ENCODE measurements around the gene CHKA.

Gene CHKA

DNA sequence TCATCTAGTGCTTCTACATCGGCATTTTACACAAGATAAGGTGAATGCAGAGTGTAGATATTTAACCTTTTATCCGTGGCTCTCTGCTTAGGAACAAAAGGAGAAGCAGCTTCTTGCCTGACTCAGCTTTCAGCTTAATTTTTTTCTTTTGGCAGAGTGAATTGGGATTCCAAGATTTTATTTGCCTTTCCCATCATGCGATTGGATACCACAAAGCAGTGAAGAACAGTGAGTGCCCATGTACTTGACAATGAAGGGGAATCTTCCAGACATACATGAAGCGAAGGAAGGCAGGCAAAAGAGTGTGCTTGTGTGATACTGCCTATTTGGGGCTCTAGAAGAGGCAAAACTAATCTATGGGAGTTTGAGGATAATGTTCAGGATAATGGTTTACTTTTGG, 17.0 kb upstream of the CHKA start:
- no peak for TF ChIP-seq EZH2 (optimal IDR thresholded peaks at IDR 0.05; ENCODE audit: low read depth, low read length)
- no peak for TF ChIP-seq EZH2phosphoT487 (IDR thresholded peaks at IDR 0.05; ENCODE audit: low read length)
- TF ChIP-seq, protein P1, sequence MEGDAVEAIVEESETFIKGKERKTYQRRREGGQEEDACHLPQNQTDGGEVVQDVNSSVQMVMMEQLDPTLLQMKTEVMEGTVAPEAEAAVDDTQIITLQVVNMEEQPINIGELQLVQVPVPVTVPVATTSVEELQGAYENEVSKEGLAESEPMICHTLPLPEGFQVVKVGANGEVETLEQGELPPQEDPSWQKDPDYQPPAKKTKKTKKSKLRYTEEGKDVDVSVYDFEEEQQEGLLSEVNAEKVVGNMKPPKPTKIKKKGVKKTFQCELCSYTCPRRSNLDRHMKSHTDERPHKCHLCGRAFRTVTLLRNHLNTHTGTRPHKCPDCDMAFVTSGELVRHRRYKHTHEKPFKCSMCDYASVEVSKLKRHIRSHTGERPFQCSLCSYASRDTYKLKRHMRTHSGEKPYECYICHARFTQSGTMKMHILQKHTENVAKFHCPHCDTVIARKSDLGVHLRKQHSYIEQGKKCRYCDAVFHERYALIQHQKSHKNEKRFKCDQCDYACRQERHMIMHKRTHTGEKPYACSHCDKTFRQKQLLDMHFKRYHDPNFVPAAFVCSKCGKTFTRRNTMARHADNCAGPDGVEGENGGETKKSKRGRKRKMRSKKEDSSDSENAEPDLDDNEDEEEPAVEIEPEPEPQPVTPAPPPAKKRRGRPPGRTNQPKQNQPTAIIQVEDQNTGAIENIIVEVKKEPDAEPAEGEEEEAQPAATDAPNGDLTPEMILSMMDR (IDR thresholded peaks at IDR 0.05; ENCODE audit: low read length): no peak
- Histone ChIP-seq H2AFZ (ENCODE audit: low read length) (no peak overlapping the region), H3F3A (ENCODE audit: insufficient read depth, low read length) (0 out of 2 replicates have a peak, but pooled peaks cover 3% of the 10 kb centered on the region), H3K27ac (ENCODE audit: low read length) (no peak overlapping the region), H3K4me3 (ENCODE audit: low read length) (no peak overlapping the region), H3K4me2 (ENCODE audit: low read depth, low read length) (no peak overlapping the region), H3K9me2 (replicated peaks; ENCODE audit: insufficient read depth, low read length) (no peaks in the 10 kb centered on the region), H3K9ac (ENCODE audit: low read length) (no peak overlapping the region), H3K79me2 (ENCODE audit: low read length) (no peaks in the 10 kb centered on the region), H4K20me1 (ENCODE audit: insufficient read depth, low read length) (no peaks in the 10 kb centered on the region), H3K9me3 (replicated peaks; ENCODE audit: insufficient read depth, low read length) (no peaks in the 10 kb centered on the region), H3K4me1 (ENCODE audit: low read length) (peaks cover 19% of the 10 kb centered on the region), H3K36me3 (replicated peaks; ENCODE audit: insufficient read depth, low read length) (no peaks in the 10 kb centered on the region), H3K27me3 (replicated peaks; ENCODE audit: insufficient read depth, low read length) (no peaks in the 10 kb centered on the region)
- DNase-seq: no peak

DNA sequence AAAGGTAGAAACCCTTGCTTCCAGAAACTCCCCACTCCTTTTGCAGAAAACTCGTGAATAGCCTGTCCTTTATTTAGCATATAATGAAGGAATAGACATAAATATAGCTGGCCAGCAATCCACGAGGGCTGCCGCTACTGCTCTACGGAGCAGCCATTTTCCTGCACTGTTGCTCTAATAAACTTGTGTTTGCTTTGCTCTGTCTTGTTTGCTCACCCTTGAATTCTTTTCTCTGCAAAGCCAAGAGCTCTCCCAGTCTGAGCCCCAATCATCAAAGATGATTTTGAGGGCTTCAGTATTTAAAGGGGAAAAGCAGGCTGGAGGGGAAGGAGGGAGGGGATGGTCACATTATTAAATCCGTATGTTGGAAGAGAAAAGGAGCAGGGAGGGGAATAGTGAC, 16.6 kb upstream of the CHKA start:
- Histone ChIP-seq H3K36me3 (replicated peaks; ENCODE audit: insufficient read depth, low read length) (no peaks in the 10 kb centered on the region), H3K79me2 (ENCODE audit: low read length) (no peaks in the 10 kb centered on the region), H3K9ac (ENCODE audit: low read length) (no peak overlapping the region), H3K27me3 (replicated peaks; ENCODE audit: insufficient read depth, low read length) (no peaks in the 10 kb centered on the region), H3K9me3 (replicated peaks; ENCODE audit: insufficient read depth, low read length) (no peaks in the 10 kb centered on the region), H3K4me3 (ENCODE audit: low read length) (no peak overlapping the region), H3K4me1 (ENCODE audit: low read length) (peaks cover 19% of the 10 kb centered on the region), H3K4me2 (ENCODE audit: low read depth, low read length) (no peak overlapping the region), H4K20me1 (ENCODE audit: insufficient read depth, low read length) (no peaks in the 10 kb centered on the region), H2AFZ (ENCODE audit: low read length) (no peak overlapping the region), H3K9me2 (replicated peaks; ENCODE audit: insufficient read depth, low read length) (no peaks in the 10 kb centered on the region), H3K27ac (ENCODE audit: low read length) (no peak overlapping the region), H3F3A (ENCODE audit: insufficient read depth, low read length) (0 out of 2 replicates have a peak, but pooled peaks cover 3% of the 10 kb centered on the region)
- TF ChIP-seq EZH2phosphoT487 (IDR thresholded peaks at IDR 0.05; ENCODE audit: low read length) (no peak), EZH2 (optimal IDR thresholded peaks at IDR 0.05; ENCODE audit: low read depth, low read length) (no peak)
- TF ChIP-seq, protein P1 (IDR thresholded peaks at IDR 0.05; ENCODE audit: low read length): no peak
- DNase-seq: no peak

GRCh38 chr11:68136866-68137265, 15.7 kb upstream of the CHKA start:
- no peaks in the 10 kb centered on the region for H3K36me3 ChIP-seq (replicated peaks; ENCODE audit: insufficient read depth, low read length)
- H3K9me2 ChIP-seq (replicated peaks; ENCODE audit: insufficient read depth, low read length): no peaks in the 10 kb centered on the region
- DNase-seq: no peak
- no peak overlapping the region for H2AFZ ChIP-seq (ENCODE audit: low read length)
- no peaks in the 10 kb centered on the region for H3K9me3 ChIP-seq (replicated peaks; ENCODE audit: insufficient read depth, low read length)
- no peak overlapping the region for H3K4me2 ChIP-seq (ENCODE audit: low read depth, low read length)
- H3K27me3 ChIP-seq (replicated peaks; ENCODE audit: insufficient read depth, low read length): no peaks in the 10 kb centered on the region
- H4K20me1 ChIP-seq (ENCODE audit: insufficient read depth, low read length): no peaks in the 10 kb centered on the region
- no peak overlapping the region for H3K4me3 ChIP-seq (ENCODE audit: low read length)
- peaks cover 10% of the 10 kb centered on the region for H3K4me1 ChIP-seq (ENCODE audit: low read length)
- H3K9ac ChIP-seq (ENCODE audit: low read length): no peak overlapping the region
- no peak overlapping the region for H3K27ac ChIP-seq (ENCODE audit: low read length)
- TF ChIP-seq EZH2 (optimal IDR thresholded peaks at IDR 0.05; ENCODE audit: low read depth, low read length) (no peak), EZH2phosphoT487 (IDR thresholded peaks at IDR 0.05; ENCODE audit: low read length) (no peak)
- TF ChIP-seq, protein P1 (IDR thresholded peaks at IDR 0.05; ENCODE audit: low read length): no peak
- H3F3A ChIP-seq (ENCODE audit: insufficient read depth, low read length): 0 out of 2 replicates have a peak, but pooled peaks cover 3% of the 10 kb centered on the region
- no peaks in the 10 kb centered on the region for H3K79me2 ChIP-seq (ENCODE audit: low read length)

Data from MM.1S (cell line).